ENCODE data around the gene RUBCNL. TPM values are rescaled to one million over a fixed set of nuclear protein-coding genes. Genes with fewer than 3 reads are reported as not detected.

RUBCNL gene
- total and polyA plus RNA-seq, 2 of the 8 experiments (the other 6 are each of a cell fraction or from before 2014, with no cell fraction given), result 2.6 to 4.9 TPM

- DNase-seq (ENCODE audit: low read depth in 1 of 2, low spot score in 2 of 2), result no peak
- H4K91ac ChIP-seq (replicated peaks; ENCODE audit: insufficient read length, low read length), result no peak overlapping the region
- no peak overlapping the region for H3K23ac ChIP-seq (ENCODE audit: insufficient read length)
- H3K4me1 ChIP-seq (replicated peaks in 1 of 4; ENCODE audit: control insufficient read depth in 3 of 4, insufficient read depth in 4 of 4, low read length in 3 of 4), result no peaks in the 10 kb centered on the region
- no peak overlapping the region for H3K4ac ChIP-seq (replicated peaks; ENCODE audit: insufficient read length, low read depth, low read length)
- H3K4me3 ChIP-seq (ENCODE audit: extremely low read depth in 1 of 4, insufficient read depth in 2 of 4, low read depth in 3 of 4, low read length in 4 of 4), result no peak overlapping the region
- peak overlapping the region; percentile 78 for H2AFZ ChIP-seq (ENCODE audit: low read length)
- no peaks in the 10 kb centered on the region for H3K79me2 ChIP-seq (ENCODE audit: control insufficient read depth in 1 of 2, insufficient read depth in 2 of 2, low read length in 2 of 2)
- no peak overlapping the region for H2AK5ac ChIP-seq (ENCODE audit: low read depth, low read length)
- H2BK20ac ChIP-seq (ENCODE audit: low read length), result no peak overlapping the region; the same call in 1 of the 2 replicates
- no peaks in the 10 kb centered on the region for H3K79me1 ChIP-seq (ENCODE audit: low read depth, low read length)
- FAIRE-seq, result no peak
- ChIA-PET CTCF (ENCODE audit: partially characterized antibody) (interaction anchor here (1.1 to 1.9 kb wide), 2 partner anchors 9 to 24 kb away, joined by 3 to 6 read pairs; no protein-coding TSS in a partner anchor), POLR2A (ENCODE audit: partially characterized antibody) (no interaction called here)
- H3K9ac ChIP-seq (replicated peaks in 1 of 4; ENCODE audit: extremely low read depth in 1 of 4, low read depth in 3 of 4, low read length in 3 of 4), result no peak overlapping the region
- H3K56ac ChIP-seq (replicated peaks; ENCODE audit: insufficient read length, low read depth, low read length), result no peak overlapping the region
- H3K27ac ChIP-seq (ENCODE audit: low read depth, low read length), result no peak overlapping the region
- H3K36me3 ChIP-seq (ENCODE audit: control insufficient read depth in 2 of 4, insufficient read depth in 4 of 4, low read length in 3 of 4), result no peaks in the 10 kb centered on the region
- H2BK15ac ChIP-seq (ENCODE audit: low read length), result no peak overlapping the region
- H2BK120ac ChIP-seq (replicated peaks; ENCODE audit: low read depth, low read length), result no peak overlapping the region
- H4K5ac ChIP-seq (ENCODE audit: insufficient read length, low read depth, low read length), result no peak overlapping the region
- H3K14ac ChIP-seq (ENCODE audit: insufficient read length), result no peak overlapping the region
- no peak overlapping the region for H2BK12ac ChIP-seq (ENCODE audit: low read depth, low read length)
- no peaks in the 10 kb centered on the region for H3K9me3 ChIP-seq (ENCODE audit: insufficient read depth in 2 of 2, low read depth in 1 of 2, low read length in 1 of 2)
- no peak overlapping the region for H2BK5ac ChIP-seq (ENCODE audit: low read depth, low read length)
- no peak overlapping the region for H3K4me2 ChIP-seq (ENCODE audit: insufficient read depth in 1 of 2, low read depth in 2 of 2, low read length in 2 of 2)
- no peaks in the 10 kb centered on the region for H4K20me1 ChIP-seq (replicated peaks in 1 of 2; ENCODE audit: control insufficient read depth in 1 of 2, insufficient read depth in 2 of 2, low read length in 2 of 2)
- no peaks in the 10 kb centered on the region; a peak in 1 of 7 replicates for H3K27me3 ChIP-seq (replicated peaks in 1 of 4; ENCODE audit: control insufficient read depth in 3 of 4, extremely low read depth in 1 of 4, insufficient read depth in 3 of 4, low read length in 3 of 4)
- no peak overlapping the region for H4K8ac ChIP-seq (ENCODE audit: extremely low read depth, insufficient read depth, low read length)
- 84% methylated on average over 3 of the region's 3 CpGs; no CpG with 5 or more reads in 1 of the 2 experiments for WGBS, 2 experiments (ENCODE audit: extremely low coverage in 1 of 2, insufficient coverage in 1 of 2, insufficient read length in 1 of 2, insufficient replicate concordance in 2 of 2, low coverage in 1 of 2, low lambda C conversion rate in 2 of 2, missing lambda C conversion rate in 1 of 2)
- no peaks in the 10 kb centered on the region for H3K23me2 ChIP-seq (ENCODE audit: low read depth, low read length)
- no peak overlapping the region for H3K18ac ChIP-seq (ENCODE audit: extremely low read depth, low read length)
- TF ChIP-seq CEBPB (IDR thresholded peaks at IDR 0.05; ENCODE audit: low read depth, low read length) (no peak), PHF8 (conservative IDR thresholded peaks at IDR 0.05; ENCODE audit: low read depth, low read length) (no peak), POLR2A (IDR thresholded peaks at IDR 0.05; ENCODE audit: control extremely low read depth in 1 of 2, low read depth in 2 of 2, low read length in 2 of 2) (no peak), EGR1 (IDR thresholded peaks at IDR 0.05; ENCODE audit: borderline replicate concordance, low read depth, low read length) (no peak), CREB1 (IDR thresholded peaks at IDR 0.05) (no peak), TEAD4 (IDR thresholded peaks at IDR 0.05; ENCODE audit: low read depth, low read length) (no peak), TAF7 (optimal IDR thresholded peaks at IDR 0.05; ENCODE audit: borderline replicate concordance, low read depth, low read length) (no peak), SIRT6 (IDR thresholded peaks at IDR 0.05; ENCODE audit: low read length) (no peak), SP4 (IDR thresholded peaks at IDR 0.05; ENCODE audit: low read length) (no peak), POU5F1 (IDR thresholded peaks at IDR 0.05; ENCODE audit: low read depth, low read length) (no peak)
Observed at GRCh38 chr13:46296921-46297320, 90.1 kb downstream of the RUBCNL start.

All from H1 (cell line).